Pancreas (tissue), 10 donors: ENCODE measurements around the gene SEC14L1. TPM values are rescaled to one million over a fixed set of nuclear protein-coding genes. Genes with fewer than 3 reads are reported as not detected.

Experiments used
- ATAC-seq, 4 donors: fragments of 200-7000 bp; cut with Tn5 transposase; one replicate each; pipeline versions ENCODE4 v1.8.0 to v1.9.1; 2020; ENCODE audit warnings: mild to moderate bottlenecking in 4 of 4, moderate library complexity in 4 of 4
- DNase-seq, 6 donors: peaks; one replicate each; pipeline ENCODE4 v3.0.0-alpha.2; 2020
- FAIRE-seq: peaks from 2 replicates; lab custom pipeline; 2012; peaks lifted over from hg19 to GRCh38; lab: Jason Lieb, UNC
- H3K27ac ChIP-seq, 4 donors: fragments of 200-600 bp; sonication (generic); 1 replicate in 3 of 4; 2 replicates in 1 of 4; pipeline versions ENCODE4 v1.5.0 to v1.8.0; 2020
- H3K27me3 ChIP-seq, 4 donors: fragments of 200-600 bp; one replicate each; pipeline ENCODE4 v1.8.0; 2021
- H3K36me3 ChIP-seq, 3 donors: fragments of 200-600 bp; sonication (generic) in 1 of 3; one replicate each; pipeline versions ENCODE4 v1.5.0 to v1.8.0; 2020 to 2021
- H3K4me1 ChIP-seq, 3 donors: fragments of 200-600 bp; one replicate each; pipeline ENCODE4 v1.8.0; 2021
- H3K4me3 ChIP-seq, 4 donors: fragments of 200-600 bp; sonication (generic) in 2 of 4; one replicate each; pipeline versions ENCODE4 v1.5.0 to v1.8.0; 2020 to 2021
- H3K9me3 ChIP-seq, 4 donors: fragments of 200-600 bp; one replicate each; pipeline ENCODE4 v1.8.0; 2021
- WGBS, 2 donors: extraction: QIAGEN DNeasy Blood & Tissue Kit; methylation state at CpG; one replicate each; pipeline ENCODE4 v1.1.7; 2013; 5-methylcytosine and 5-hydroxymethylcytosine counted together
- intact Hi-C, 3 donors: fragments of 100-400 bp; cut with DNase I; formaldehyde crosslinking; loops; one replicate each; pipeline versions ENCODE4 v1.11.1 to v1.14.2; 2022
- polyA plus RNA-seq, 2 donors: library from polyadenylated mRNA; stranded (reverse); fragments of 200-250 nt; gene quantifications; one replicate each; pipeline ENCODE4 v1.2.3, GENCODE V29; 2013
- total RNA-seq, 6 donors: library from RNA; stranded (reverse); fragmentation: NEBNext Ultra II Directional in 4 of 6; extraction: Animal tissue kit (Norgen Biotek cat#: 25700) in 4 of 6; gene quantifications; one replicate each; pipeline versions ENCODE4 v1.2.1 to v1.2.4, GENCODE V29; 2021 to 2023
- TF ChIP-seq, protein P1 (sequence below), 4 donors: fragments of 200-600 bp; sonication (generic) in 3 of 4; IDR thresholded peaks; one replicate each; pipeline versions ENCODE4 v1.5.0 to v1.8.0; 2021; ENCODE audit warnings: antibody characterized with exemption in 4 of 4
- donor health status: healthy with polysubstance abuse.
- donor health status: DM: no; HTN: no; CAD: no; lungs with moderate emphysema.
- donor health status: DM: no; HTN: no; CAD: no.
- donor health status: control.
- donor health status: control.
- donor health status: Bipolar disorder and iron deficiency.
- donor health status: DM: yes; HTN: yes; CAD: no.
- donor health status: DM: no; HTN: no; CAD: no.
- donor health status: DM: no; HTN: no; CAD: no.
- donor health status: DM: yes; HTN: yes; CAD: no.

The SEC14L1 gene
- total and polyA plus RNA-seq, 8 donors: 17.8 to 45.5 (median 31.8) TPM

DNA sequence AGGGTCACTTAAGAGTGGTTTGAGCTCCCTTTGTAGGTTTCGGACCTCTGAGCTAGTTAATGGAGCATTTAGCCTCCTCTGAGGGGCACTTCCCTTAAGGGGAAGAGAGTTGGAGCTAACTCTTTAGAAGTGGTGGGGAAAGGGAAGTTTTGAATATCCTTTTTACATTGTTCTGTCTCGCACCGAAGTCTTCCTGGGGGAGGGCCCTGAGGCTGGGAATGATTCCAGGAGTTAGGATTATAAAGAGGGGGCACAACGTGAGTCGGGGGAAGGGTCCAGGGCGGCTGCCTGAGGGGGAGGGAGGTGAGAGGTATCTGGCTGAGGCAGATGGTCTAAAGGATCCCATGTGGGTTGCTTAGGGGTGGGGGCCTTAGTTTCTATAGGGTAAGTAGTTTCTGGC lies 32.3 kb downstream of the SEC14L1 start:
- intact Hi-C loops: no loop called here
- Histone ChIP-seq H3K27me3 (no peaks in the 10 kb centered on the region), H3K4me3 (no peak overlapping the region), H3K9me3 (no peaks in the 10 kb centered on the region), H3K36me3 (no peaks in the 10 kb centered on the region), H3K27ac (no peak overlapping the region), H3K4me1 (peaks cover 17 to 33% (median 21%) of the 10 kb centered on the region in 3 donors)
- ATAC-seq: no peak
- WGBS, 2 donors: 83 to 91% methylated on average over 6 of the region's 6 CpGs
- FAIRE-seq: no peak
- DNase-seq: no peak
- TF ChIP-seq, protein P1, sequence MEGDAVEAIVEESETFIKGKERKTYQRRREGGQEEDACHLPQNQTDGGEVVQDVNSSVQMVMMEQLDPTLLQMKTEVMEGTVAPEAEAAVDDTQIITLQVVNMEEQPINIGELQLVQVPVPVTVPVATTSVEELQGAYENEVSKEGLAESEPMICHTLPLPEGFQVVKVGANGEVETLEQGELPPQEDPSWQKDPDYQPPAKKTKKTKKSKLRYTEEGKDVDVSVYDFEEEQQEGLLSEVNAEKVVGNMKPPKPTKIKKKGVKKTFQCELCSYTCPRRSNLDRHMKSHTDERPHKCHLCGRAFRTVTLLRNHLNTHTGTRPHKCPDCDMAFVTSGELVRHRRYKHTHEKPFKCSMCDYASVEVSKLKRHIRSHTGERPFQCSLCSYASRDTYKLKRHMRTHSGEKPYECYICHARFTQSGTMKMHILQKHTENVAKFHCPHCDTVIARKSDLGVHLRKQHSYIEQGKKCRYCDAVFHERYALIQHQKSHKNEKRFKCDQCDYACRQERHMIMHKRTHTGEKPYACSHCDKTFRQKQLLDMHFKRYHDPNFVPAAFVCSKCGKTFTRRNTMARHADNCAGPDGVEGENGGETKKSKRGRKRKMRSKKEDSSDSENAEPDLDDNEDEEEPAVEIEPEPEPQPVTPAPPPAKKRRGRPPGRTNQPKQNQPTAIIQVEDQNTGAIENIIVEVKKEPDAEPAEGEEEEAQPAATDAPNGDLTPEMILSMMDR (IDR thresholded peaks at IDR 0.05): no peak

DNA sequence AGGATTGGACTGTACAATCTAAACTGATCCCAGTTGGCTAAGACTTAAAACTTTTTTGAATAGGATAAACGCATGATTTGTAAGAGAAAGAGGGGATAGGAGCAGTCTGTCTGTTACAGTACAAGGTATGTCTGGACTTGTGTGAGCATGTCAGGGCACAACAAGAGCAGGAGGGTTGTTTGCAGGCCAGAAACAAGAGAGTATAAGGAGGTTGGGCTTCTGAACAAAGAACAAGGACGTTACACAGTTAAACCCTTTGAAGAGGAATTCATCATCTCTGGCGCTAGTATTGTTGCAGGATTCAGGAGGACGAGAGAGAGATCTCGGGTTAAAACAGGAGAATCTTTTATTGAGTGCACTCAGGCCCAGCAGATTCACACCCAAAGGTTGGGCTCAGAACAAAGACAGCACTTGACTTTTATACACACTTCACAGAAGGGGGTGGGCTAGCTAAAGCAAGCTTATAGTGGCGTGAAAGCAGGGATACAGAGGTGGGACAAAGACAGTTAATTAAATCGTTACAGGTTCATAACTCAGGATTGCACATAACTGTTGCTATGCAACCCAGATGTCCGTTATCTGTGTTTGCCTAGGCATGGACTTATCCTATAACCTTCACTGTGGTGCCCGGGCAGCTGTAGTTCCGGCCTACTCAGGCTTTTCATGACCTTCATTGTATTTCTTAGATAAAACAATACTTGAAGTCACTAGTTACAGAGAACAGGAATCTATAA lies 34.3 kb downstream of the SEC14L1 start:
- FAIRE-seq (no peak), DNase-seq (peak in 5 of 6 donors; percentile 62 to 83 (median 67)), ATAC-seq (peak; percentile 80 to 91 (median 88))
- no peaks in the 10 kb centered on the region for H3K27me3 ChIP-seq
- no peaks in the 10 kb centered on the region for H3K9me3 ChIP-seq
- peaks cover 17 to 38% (median 21%) of the 10 kb centered on the region in 3 donors for H3K4me1 ChIP-seq
- no peak overlapping the region for H3K4me3 ChIP-seq
- no peaks in the 10 kb centered on the region for H3K36me3 ChIP-seq
- 48 to 52% methylated on average over 10 of the region's 10 CpGs for WGBS, 2 donors
- TF ChIP-seq, protein P1 (IDR thresholded peaks at IDR 0.05): no peak
- H3K27ac ChIP-seq: peak overlapping the region; percentile 49 to 69 (median 64)
- intact Hi-C loops: no loop called here

DNA sequence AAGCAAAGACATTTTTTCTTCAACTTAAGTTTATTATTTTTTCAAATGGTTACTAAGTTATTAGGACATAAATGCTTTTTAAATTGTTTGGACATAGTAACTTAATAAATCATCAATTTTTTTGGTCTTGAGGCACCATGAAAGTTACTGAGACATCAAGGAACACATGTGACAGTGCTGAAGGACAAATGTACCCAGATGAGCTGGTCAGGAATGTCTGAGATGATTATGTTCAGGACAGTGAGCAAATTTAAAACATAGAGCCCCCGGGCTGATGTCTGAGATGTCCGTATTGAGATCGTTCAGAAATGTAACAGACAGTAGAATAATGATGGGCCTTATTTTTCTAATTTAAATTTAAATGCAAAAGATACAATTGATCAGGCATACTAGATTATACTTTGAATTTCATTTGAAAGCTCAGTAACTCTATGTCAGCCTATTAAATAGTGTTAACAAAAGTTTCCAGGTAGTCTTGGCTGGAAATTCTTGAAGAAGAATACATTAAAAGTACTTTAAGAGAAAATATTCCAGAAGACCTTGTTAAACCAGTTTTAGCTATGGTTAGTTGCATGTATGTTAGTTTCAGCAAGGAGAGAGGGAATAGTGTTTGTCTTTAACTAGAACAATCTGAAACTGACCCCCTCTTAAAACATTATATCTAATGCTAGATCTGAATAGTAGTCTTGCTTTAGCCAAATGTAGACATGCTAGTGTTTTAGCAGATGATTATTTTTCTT lies 36.4 kb downstream of the SEC14L1 start:
- H3K27ac ChIP-seq: peak overlapping the region in 1 of 4 donors; percentile 28
- intact Hi-C loops: no loop called here
- no peaks in the 10 kb centered on the region for H3K9me3 ChIP-seq
- H3K27me3 ChIP-seq: no peaks in the 10 kb centered on the region
- no peak overlapping the region for H3K4me3 ChIP-seq
- DNase-seq (no peak), FAIRE-seq (no peak), ATAC-seq (no peak)
- H3K36me3 ChIP-seq: no peaks in the 10 kb centered on the region
- 91 to 93% methylated on average over 3 of the region's 3 CpGs for WGBS, 2 donors
- TF ChIP-seq, protein P1 (IDR thresholded peaks at IDR 0.05): no peak
- peaks cover 11 to 37% (median 14%) of the 10 kb centered on the region in 3 donors for H3K4me1 ChIP-seq

DNA sequence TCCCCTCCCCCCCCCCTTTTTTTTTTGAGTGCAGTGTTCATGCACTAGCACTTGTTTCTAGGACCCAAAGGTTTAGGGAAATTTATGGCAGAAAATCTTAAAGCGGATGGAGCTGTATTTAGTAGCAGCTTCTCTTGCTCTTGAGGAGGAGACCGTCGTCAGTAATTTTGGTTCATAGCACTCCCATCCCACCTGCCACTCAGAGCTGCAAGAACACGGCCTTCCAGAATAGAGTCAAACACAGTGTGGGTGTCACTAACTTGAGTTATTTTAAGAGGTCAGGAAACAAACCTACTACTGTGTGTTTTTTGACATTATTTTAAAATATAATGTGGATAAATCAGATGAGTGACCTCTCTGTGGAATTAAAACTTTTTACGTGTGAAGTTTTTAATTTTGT lies 37.3 kb downstream of the SEC14L1 start:
- no peaks in the 10 kb centered on the region for H3K36me3 ChIP-seq
- ATAC-seq: no peak
- WGBS, 2 donors: 76 to 79% methylated on average over 5 of the region's 5 CpGs
- no peak for DNase-seq
- TF ChIP-seq, protein P1 (IDR thresholded peaks at IDR 0.05): no peak
- intact Hi-C loops: no loop called here
- H3K4me1 ChIP-seq: peaks cover 11 to 42% (median 14%) of the 10 kb centered on the region in 3 donors
- H3K9me3 ChIP-seq: no peaks in the 10 kb centered on the region
- H3K27me3 ChIP-seq: no peaks in the 10 kb centered on the region
- no peak overlapping the region for H3K27ac ChIP-seq
- FAIRE-seq: no peak
- no peak overlapping the region for H3K4me3 ChIP-seq
